Endothelial cell of umbilical vein (primary cell): Measurements from ENCODE around the gene IGSF10.

Experiments used
- EZH2 ChIP-seq: IDR thresholded peaks from 2 replicates; pipeline ENCODE4 v1.6.1; 2012; ENCODE audit warnings: borderline replicate concordance, low read depth, mild to moderate bottlenecking, moderate library complexity, low read length, inconsistent platforms; ENCODE audit not compliant: severe bottlenecking
- GATA2 ChIP-seq: IDR thresholded peaks from 2 replicates; pipeline ENCODE4 v1.7.0; 2011; ENCODE audit warnings: low read depth, mild to moderate bottlenecking, moderate library complexity, mixed read lengths, low read length; ENCODE audit not compliant: insufficient read length, insufficient read depth
- JUN ChIP-seq: IDR thresholded peaks from 2 replicates; pipeline ENCODE4 v1.6.1; 2011; ENCODE audit warnings: borderline replicate concordance, low read depth; ENCODE audit not compliant: insufficient read length, insufficient read depth
- MYC ChIP-seq: IDR thresholded peaks from one replicate; pipeline ENCODE4 v1.6.1; 2011; ENCODE audit warnings: mild to moderate bottlenecking, low read depth, low read length
- POLR2A ChIP-seq: IDR thresholded peaks from 2 replicates; pipeline ENCODE4 v1.6.1; 2012; ENCODE audit warnings: low read depth, mild to moderate bottlenecking, control low read depth, low read length
- POLR2AphosphoS5 ChIP-seq: IDR thresholded peaks from 2 replicates; pipeline ENCODE4 v1.6.1; 2012; ENCODE audit warnings: low read depth, mild to moderate bottlenecking, control low read depth, low read length, moderate library complexity; ENCODE audit not compliant: insufficient read depth
- TF ChIP-seq, protein P1 (sequence below), 2 donors: IDR thresholded peaks; 1 replicate in 1 of 2; 2 replicates in 1 of 2; pipeline ENCODE4 v1.5.1; 2011; ENCODE audit warnings: low read length in 2 of 2, mild to moderate bottlenecking in 2 of 2, moderate library complexity in 2 of 2, control low read depth in 1 of 2, inconsistent platforms in 1 of 2, low read depth in 1 of 2; ENCODE audit not compliant: insufficient read depth in 1 of 2; ENCODE audit errors: extremely low read depth in 1 of 2

DNA sequence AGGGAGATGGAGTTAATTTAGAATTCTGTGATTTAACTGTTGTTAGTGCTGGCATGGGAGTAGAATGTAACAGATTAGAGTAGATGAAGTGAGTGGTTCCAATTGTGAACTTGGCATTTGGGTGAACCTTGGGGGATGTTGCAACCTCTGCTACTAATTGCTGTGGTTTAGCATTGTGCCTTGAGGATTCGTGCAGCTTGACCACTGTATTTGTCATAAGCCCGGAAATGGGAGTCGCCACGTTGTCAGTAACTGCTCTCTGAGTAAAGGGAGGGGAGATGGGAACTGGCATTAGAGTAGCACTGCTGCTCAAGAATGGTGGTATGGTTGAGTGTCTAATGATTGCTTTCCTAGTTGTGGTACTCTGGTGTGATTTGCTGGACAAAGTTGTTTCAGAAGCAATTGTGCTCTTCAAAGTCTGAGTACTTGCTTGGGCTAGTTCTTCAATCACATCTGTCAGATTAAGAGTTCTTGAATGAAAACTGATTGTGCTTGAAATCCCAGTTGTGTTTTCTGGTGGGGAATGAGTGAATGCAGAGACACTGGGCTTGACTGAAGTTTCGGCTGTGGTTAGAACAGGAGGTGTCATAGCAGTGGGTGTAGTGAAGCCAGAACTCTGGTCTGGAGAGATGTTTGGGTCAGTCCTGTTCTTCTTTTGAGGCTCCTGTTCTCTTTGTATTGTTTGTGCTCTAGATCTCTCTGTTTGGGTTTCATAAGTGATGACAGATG, 15.4 kb downstream of the IGSF10 start:
- TF ChIP-seq EZH2 = no peak
- no peak for TF ChIP-seq MYC
- TF ChIP-seq, protein P1, sequence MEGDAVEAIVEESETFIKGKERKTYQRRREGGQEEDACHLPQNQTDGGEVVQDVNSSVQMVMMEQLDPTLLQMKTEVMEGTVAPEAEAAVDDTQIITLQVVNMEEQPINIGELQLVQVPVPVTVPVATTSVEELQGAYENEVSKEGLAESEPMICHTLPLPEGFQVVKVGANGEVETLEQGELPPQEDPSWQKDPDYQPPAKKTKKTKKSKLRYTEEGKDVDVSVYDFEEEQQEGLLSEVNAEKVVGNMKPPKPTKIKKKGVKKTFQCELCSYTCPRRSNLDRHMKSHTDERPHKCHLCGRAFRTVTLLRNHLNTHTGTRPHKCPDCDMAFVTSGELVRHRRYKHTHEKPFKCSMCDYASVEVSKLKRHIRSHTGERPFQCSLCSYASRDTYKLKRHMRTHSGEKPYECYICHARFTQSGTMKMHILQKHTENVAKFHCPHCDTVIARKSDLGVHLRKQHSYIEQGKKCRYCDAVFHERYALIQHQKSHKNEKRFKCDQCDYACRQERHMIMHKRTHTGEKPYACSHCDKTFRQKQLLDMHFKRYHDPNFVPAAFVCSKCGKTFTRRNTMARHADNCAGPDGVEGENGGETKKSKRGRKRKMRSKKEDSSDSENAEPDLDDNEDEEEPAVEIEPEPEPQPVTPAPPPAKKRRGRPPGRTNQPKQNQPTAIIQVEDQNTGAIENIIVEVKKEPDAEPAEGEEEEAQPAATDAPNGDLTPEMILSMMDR (IDR thresholded peaks at IDR 0.05; ENCODE audit: extremely low read depth in 1 of 2, insufficient read depth in 1 of 2, low read depth in 1 of 2, low read length in 2 of 2) = no peak
- no peak for TF ChIP-seq POLR2A
- TF ChIP-seq POLR2AphosphoS5 = no peak
- TF ChIP-seq GATA2 = no peak
- TF ChIP-seq JUN = no peak
